Neuronal stem cell (in vitro differentiated cells): ENCODE data around the gene FAM193A.

Experiments
- DNase-seq: peaks from one replicate; pipeline ENCODE4 v3.0.0-alpha.2; 2013; ENCODE audit warnings: low spot score
- H2AFZ ChIP-seq: one replicate; pipeline ENCODE4 v1.6.1; 2013; ENCODE audit warnings: mild to moderate bottlenecking, low read length, inconsistent platforms
- H2AK5ac ChIP-seq: 2 replicates; pipeline ENCODE4 v1.6.1; 2013; ENCODE audit warnings: low read depth, mild to moderate bottlenecking, inconsistent platforms, low read length, moderate library complexity, mixed read lengths
- H2BK120ac ChIP-seq: 2 replicates; pipeline ENCODE4 v1.6.1; 2013; ENCODE audit warnings: low read depth, mild to moderate bottlenecking, inconsistent platforms, low read length, moderate library complexity, mixed read lengths
- H2BK12ac ChIP-seq: one replicate; pipeline ENCODE4 v1.6.1; 2013; ENCODE audit warnings: low read length, inconsistent platforms
- H2BK15ac ChIP-seq: 2 replicates; pipeline ENCODE4 v1.6.1; 2013; ENCODE audit warnings: mild to moderate bottlenecking, low read length, inconsistent platforms, mixed read lengths
- H2BK5ac ChIP-seq: one replicate; pipeline ENCODE4 v1.6.1; 2013; ENCODE audit warnings: inconsistent platforms, mild to moderate bottlenecking, low read length, moderate library complexity
- H3K14ac ChIP-seq: one replicate; pipeline ENCODE4 v1.6.1; 2013; ENCODE audit warnings: low read length, inconsistent platforms
- H3K18ac ChIP-seq: 2 replicates; pipeline ENCODE4 v1.6.1; 2013; ENCODE audit warnings: low read length, inconsistent platforms
- H3K23ac ChIP-seq: 2 replicates; pipeline ENCODE4 v1.6.1; 2013; ENCODE audit warnings: low read depth, mild to moderate bottlenecking, mixed read lengths, low read length, inconsistent platforms; ENCODE audit not compliant: poor library complexity
- H3K27ac ChIP-seq: replicated peaks from 3 replicates; pipeline ENCODE4 v1.5.1; 2013; ENCODE audit warnings: low read length, inconsistent platforms
- H3K27me3 ChIP-seq, 3 experiments: 2 replicates each; pipeline ENCODE4 v1.6.1; 2013; ENCODE audit warnings: low read length in 3 of 3, mild to moderate bottlenecking in 2 of 3, inconsistent platforms in 1 of 3, low read depth in 1 of 3, mixed read lengths in 1 of 3, moderate library complexity in 1 of 3; ENCODE audit not compliant: control insufficient read depth in 3 of 3, insufficient read depth in 3 of 3
- H3K36me3 ChIP-seq, 2 donors: replicated peaks in 1 of 2; 2 replicates each; pipeline ENCODE4 v1.6.1; 2013; ENCODE audit warnings: low read length in 2 of 2; ENCODE audit not compliant: control insufficient read depth in 2 of 2, insufficient read depth in 2 of 2
- H3K4ac ChIP-seq: 2 replicates; pipeline ENCODE4 v1.6.1; 2013; ENCODE audit warnings: inconsistent platforms, mild to moderate bottlenecking, low read length, moderate library complexity
- H3K4me1 ChIP-seq, 2 donors: 1 replicate in 1 of 2; 2 replicates in 1 of 2; pipeline ENCODE4 v1.6.1; 2013; ENCODE audit warnings: low read length in 2 of 2, low read depth in 1 of 2; ENCODE audit not compliant: control insufficient read depth in 2 of 2, insufficient read depth in 1 of 2
- H3K4me2 ChIP-seq: one replicate; pipeline ENCODE4 v1.6.1; 2013; ENCODE audit warnings: mild to moderate bottlenecking, low read length, inconsistent platforms; ENCODE audit not compliant: insufficient read depth, poor library complexity, severe bottlenecking
- H3K4me3 ChIP-seq, 2 donors: 2 replicates each; pipeline ENCODE4 v1.5.1; 2013; ENCODE audit warnings: low read length in 2 of 2, mild to moderate bottlenecking in 2 of 2, inconsistent platforms in 1 of 2, moderate library complexity in 1 of 2
- H3K79me1 ChIP-seq: one replicate; pipeline ENCODE4 v1.6.1; 2013; ENCODE audit warnings: low read depth, mild to moderate bottlenecking, inconsistent platforms, low read length, moderate library complexity
- H3K9ac ChIP-seq: one replicate; pipeline ENCODE4 v1.6.1; 2013; ENCODE audit warnings: mild to moderate bottlenecking, low read depth, low read length, inconsistent platforms; ENCODE audit not compliant: poor library complexity
- H3K9me3 ChIP-seq, 2 donors: replicated peaks in 1 of 2; 2 replicates each; pipeline versions ENCODE3 to v1.6.1; 2013; ENCODE audit warnings: low read length in 2 of 2, mild to moderate bottlenecking in 2 of 2, inconsistent platforms in 1 of 2, low read depth in 1 of 2, mixed read lengths in 1 of 2, moderate library complexity in 1 of 2; ENCODE audit not compliant: control insufficient read depth in 2 of 2, insufficient read depth in 1 of 2
- H4K8ac ChIP-seq: one replicate; pipeline ENCODE4 v1.6.1; 2013; ENCODE audit warnings: low read depth, mild to moderate bottlenecking, inconsistent platforms, low read length, moderate library complexity
- H4K91ac ChIP-seq: one replicate; pipeline ENCODE4 v1.6.1; 2013; ENCODE audit warnings: low read length, low read depth, mild to moderate bottlenecking, inconsistent platforms; ENCODE audit not compliant: poor library complexity
- WGBS, 2 donors: extraction: QIAGEN DNeasy Blood & Tissue Kit; methylation state at CpG; one replicate each; pipeline ENCODE4 v1.1.7; 2013; ENCODE audit warnings: missing lambda C conversion rate in 2 of 2, mixed read lengths in 1 of 2; ENCODE audit not compliant: insufficient read length in 2 of 2, insufficient replicate concordance in 1 of 2; ENCODE audit errors: extremely low coverage in 2 of 2; 5-methylcytosine and 5-hydroxymethylcytosine counted together

The FAM193A gene

GRCh38 chr4:2721586-2721985 is 185.1 kb downstream of the FAM193A start:
- no peak overlapping the region for H2BK120ac ChIP-seq
- no CpG with 5 or more reads among the region's 11 CpGs for WGBS, 2 donors
- DNase-seq: no peak
- H2BK15ac ChIP-seq: no peak overlapping the region
- no peaks in the 10 kb centered on the region for H3K27me3 ChIP-seq
- H2BK5ac ChIP-seq: no peak overlapping the region
- H3K4ac ChIP-seq: no peak overlapping the region
- no peak overlapping the region for H3K4me3 ChIP-seq
- H2BK12ac ChIP-seq: no peak overlapping the region
- H3K4me2 ChIP-seq: no peak overlapping the region
- peaks cover 0 to 2% of the 10 kb centered on the region in 2 donors for H3K9me3 ChIP-seq
- H4K91ac ChIP-seq: no peak overlapping the region
- H3K18ac ChIP-seq: no peak overlapping the region
- no peak overlapping the region for H3K14ac ChIP-seq
- no peaks in the 10 kb centered on the region for H3K4me1 ChIP-seq
- no peak overlapping the region for H2AK5ac ChIP-seq
- H3K36me3 ChIP-seq: peaks cover 12 to 81% of the 10 kb centered on the region in 2 donors
- H3K9ac ChIP-seq: no peak overlapping the region
- H2AFZ ChIP-seq: no peak overlapping the region
- H3K79me1 ChIP-seq: no peaks in the 10 kb centered on the region
- H4K8ac ChIP-seq: no peak overlapping the region
- H3K23ac ChIP-seq: no peak overlapping the region
- no peak overlapping the region for H3K27ac ChIP-seq

DNA sequence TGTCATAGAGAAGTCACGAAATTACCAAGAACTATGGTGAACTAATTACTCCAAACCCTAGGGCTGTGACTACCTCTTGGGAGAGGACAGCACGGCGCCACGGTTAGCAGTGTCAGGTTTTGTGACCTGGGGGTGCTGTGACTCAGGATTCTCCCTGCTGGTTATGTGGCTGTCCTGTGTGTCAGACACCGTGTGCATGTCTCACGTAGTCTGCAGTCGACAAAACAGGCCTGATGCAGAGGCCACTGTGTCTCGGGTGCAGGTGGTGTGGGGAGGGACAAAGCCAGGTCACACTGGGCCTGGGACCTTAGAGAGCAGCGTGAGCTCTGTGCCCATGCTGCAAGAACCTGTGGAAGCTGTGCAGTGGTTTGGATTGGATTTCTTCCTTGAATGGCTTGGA is 185.6 kb downstream of the FAM193A start:
- Histone ChIP-seq H3K23ac (no peak overlapping the region), H3K4me2 (no peak overlapping the region), H2BK5ac (no peak overlapping the region), H3K27me3 (no peaks in the 10 kb centered on the region), H3K4ac (no peak overlapping the region), H2AFZ (no peak overlapping the region), H3K27ac (no peak overlapping the region), H4K91ac (no peak overlapping the region), H3K79me1 (no peaks in the 10 kb centered on the region), H3K4me3 (no peak overlapping the region), H3K4me1 (no peaks in the 10 kb centered on the region), H2BK12ac (no peak overlapping the region), H3K9me3 (peaks cover 0 to 2% of the 10 kb centered on the region in 2 donors), H2BK15ac (no peak overlapping the region), H4K8ac (no peak overlapping the region), H3K14ac (peak overlapping the region; percentile 60), H3K18ac (no peak overlapping the region), H2AK5ac (no peak overlapping the region), H3K9ac (no peak overlapping the region), H2BK120ac (no peak overlapping the region), H3K36me3 (peaks cover 10 to 76% of the 10 kb centered on the region in 2 donors)
- no CpG with 5 or more reads among the region's 9 CpGs for WGBS, 2 donors
- no peak for DNase-seq

DNA sequence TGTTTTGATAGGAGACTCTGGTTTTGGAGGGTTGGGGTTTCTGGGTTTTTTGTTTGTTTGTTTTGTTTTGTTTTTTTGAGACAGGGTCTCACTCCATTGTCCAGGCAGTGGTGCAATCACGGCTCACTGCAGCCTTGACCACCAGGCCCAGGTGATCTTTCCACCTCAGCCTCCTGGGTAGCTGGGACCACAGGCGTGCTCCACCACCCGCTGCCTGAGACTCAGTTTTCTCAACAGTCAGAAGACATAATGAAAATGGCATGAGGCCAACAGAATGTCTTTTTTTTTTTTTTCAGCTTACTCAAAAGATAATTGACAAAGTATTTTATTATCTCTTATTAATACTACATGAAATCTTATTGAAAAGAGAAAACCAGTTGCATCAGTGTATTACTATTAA is 187.3 kb downstream of the FAM193A start:
- H3K4me3 ChIP-seq: no peak overlapping the region
- H3K23ac ChIP-seq: no peak overlapping the region
- H2AFZ ChIP-seq: no peak overlapping the region
- no peak overlapping the region for H2BK12ac ChIP-seq
- DNase-seq: no peak
- H3K4me1 ChIP-seq: no peaks in the 10 kb centered on the region
- H3K9ac ChIP-seq: no peak overlapping the region
- H3K27me3 ChIP-seq: no peaks in the 10 kb centered on the region
- no peak overlapping the region for H2AK5ac ChIP-seq
- no peaks in the 10 kb centered on the region for H3K79me1 ChIP-seq
- H2BK120ac ChIP-seq: no peak overlapping the region
- H3K14ac ChIP-seq: no peak overlapping the region
- no peak overlapping the region for H3K4me2 ChIP-seq
- no peak overlapping the region for H4K91ac ChIP-seq
- peaks cover 0 to 2% of the 10 kb centered on the region in 2 donors for H3K9me3 ChIP-seq
- WGBS, 2 donors: no CpG with 5 or more reads among the region's 3 CpGs
- peaks cover 8 to 74% of the 10 kb centered on the region in 2 donors for H3K36me3 ChIP-seq
- no peak overlapping the region for H2BK5ac ChIP-seq
- H2BK15ac ChIP-seq: no peak overlapping the region
- no peak overlapping the region for H3K18ac ChIP-seq
- no peak overlapping the region for H4K8ac ChIP-seq
- no peak overlapping the region for H3K4ac ChIP-seq
- no peak overlapping the region for H3K27ac ChIP-seq

GRCh38 chr4:2725380-2725779 is 188.9 kb downstream of the FAM193A start:
- Histone ChIP-seq H3K4me1 (no peaks in the 10 kb centered on the region), H3K27me3 (no peaks in the 10 kb centered on the region), H2BK15ac (no peak overlapping the region), H3K4me3 (no peak overlapping the region), H2BK5ac (no peak overlapping the region), H3K9me3 (peaks cover 0 to 4% of the 10 kb centered on the region in 2 donors), H3K18ac (no peak overlapping the region), H4K8ac (no peak overlapping the region), H3K23ac (no peak overlapping the region), H2BK12ac (no peak overlapping the region), H3K14ac (no peak overlapping the region), H3K4ac (no peak overlapping the region), H2AK5ac (no peak overlapping the region), H3K4me2 (no peak overlapping the region), H3K27ac (no peak overlapping the region), H3K36me3 (peaks cover 17 to 75% of the 10 kb centered on the region in 2 donors), H3K79me1 (peaks cover 3% of the 10 kb centered on the region), H3K9ac (no peak overlapping the region), H2BK120ac (no peak overlapping the region), H4K91ac (no peak overlapping the region), H2AFZ (no peak overlapping the region)
- no peak for DNase-seq
- WGBS, 2 donors: no CpG with 5 or more reads among the region's 4 CpGs
